ENCODE results near the gene SLC24A4.
A peak's percentile ranks its signal among the peaks of the same experiment; 100 is the strongest.

SLC24A4 gene

DNA sequence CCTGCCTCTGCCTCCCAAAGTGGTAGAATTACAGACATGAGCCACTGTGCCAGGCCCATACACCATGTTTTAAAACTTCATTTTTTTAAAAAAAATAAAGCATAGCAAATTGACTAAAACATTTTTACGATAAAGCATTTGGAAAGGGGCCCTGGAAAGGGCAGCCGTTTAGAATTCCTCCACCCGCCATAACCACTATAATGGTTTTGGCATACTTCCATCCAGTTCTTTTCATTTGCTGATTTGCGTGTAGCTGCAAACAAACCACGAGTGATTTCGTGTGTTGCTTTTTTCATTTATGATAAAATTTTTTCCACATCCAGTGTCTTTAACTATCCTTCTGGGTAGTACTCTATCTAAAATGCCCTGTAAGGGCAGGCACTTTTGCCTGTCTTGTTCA is 98.8 kb downstream of the SLC24A4 start:
- H3K4me3 ChIP-seq (ENCODE audit: low read length) = no peak overlapping the region
- no peak for DNase-seq (ENCODE audit: low read depth, low spot score)

DNA sequence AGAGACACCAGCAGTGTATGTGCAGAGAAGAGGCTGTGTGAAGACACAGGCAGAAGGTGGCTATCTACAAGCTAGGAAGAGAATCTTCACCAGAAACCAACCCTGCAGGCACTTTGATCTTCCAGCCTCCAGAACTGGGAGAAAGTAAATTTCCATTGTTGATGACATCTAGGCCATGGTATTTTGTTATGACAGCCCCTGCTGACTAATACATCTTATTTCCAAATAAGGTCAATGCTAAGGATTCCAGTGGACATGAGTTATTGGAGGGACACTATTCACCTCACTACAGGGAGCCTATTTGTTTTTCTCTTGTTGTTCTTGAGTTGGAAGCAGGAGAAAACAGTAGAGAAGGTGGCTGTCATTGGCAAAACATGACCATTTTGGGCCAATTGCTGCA is 102.1 kb downstream of the SLC24A4 start:
- H3K4me3 ChIP-seq (ENCODE audit: low read length) = no peak overlapping the region
- no peak for DNase-seq (ENCODE audit: low read depth, low spot score)

GRCh38 chr14:92426237-92426636 is 103.3 kb downstream of the SLC24A4 start:
- H3K4me3 ChIP-seq (ENCODE audit: low read length) = no peak overlapping the region
- DNase-seq (ENCODE audit: low read depth, low spot score) = no peak

DNA sequence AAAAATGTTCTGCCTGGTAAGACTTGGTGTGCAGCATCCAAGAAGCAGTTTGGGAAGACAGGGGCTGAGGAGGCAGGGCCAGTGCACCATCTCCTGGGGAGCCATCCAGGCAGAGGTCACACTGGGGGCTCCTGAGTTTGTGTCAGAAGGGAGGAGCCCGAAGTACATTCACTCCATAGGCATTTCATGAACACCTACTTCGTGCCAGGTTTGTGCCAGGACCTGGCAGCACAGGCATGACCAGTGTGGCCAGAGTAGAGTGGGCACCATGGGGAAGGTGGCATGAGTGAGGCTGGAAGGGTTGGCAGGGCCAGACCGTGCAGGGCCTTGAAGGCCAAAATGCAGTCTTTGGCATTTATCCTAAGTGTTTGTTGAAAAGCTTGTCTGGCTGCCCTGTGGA is 104.1 kb downstream of the SLC24A4 start:
- no peak overlapping the region for H3K4me3 ChIP-seq (ENCODE audit: low read length)
- no peak for DNase-seq (ENCODE audit: low read depth, low spot score)

- no peak for DNase-seq (ENCODE audit: low read depth, low spot score)
- H3K4me3 ChIP-seq (ENCODE audit: low read length) = no peak overlapping the region
Observed at GRCh38 chr14:92430686-92431085, 107.7 kb downstream of the SLC24A4 start.

DNA sequence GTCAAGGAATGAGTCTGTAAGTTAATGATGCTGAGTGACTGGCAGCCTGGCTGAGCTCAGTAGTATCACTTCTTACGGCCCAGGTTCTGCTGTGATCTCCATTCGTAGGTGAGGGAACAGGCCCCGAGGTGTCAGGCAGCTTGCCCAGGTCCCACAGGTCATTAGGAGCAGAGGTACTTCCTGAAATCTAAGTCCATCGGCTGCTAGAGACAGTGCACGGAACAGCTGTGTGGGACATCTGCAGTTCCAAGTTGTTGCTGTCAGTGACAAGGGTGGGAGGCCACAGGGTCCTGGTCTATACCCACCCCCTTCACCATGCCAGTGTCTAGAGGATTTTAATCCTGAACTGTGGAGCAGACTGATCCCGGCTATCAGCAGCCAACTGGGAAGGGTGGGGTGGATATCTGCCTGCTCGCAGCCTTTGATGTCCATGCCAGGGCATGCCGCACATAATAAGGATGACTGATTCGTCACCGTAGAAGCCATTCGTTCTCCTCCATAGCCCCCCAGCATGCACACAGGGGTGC is 108.3 kb downstream of the SLC24A4 start:
- no peak for DNase-seq (ENCODE audit: low read depth, low spot score)
- H3K4me3 ChIP-seq (ENCODE audit: low read length) = no peak overlapping the region

- no peak for DNase-seq (ENCODE audit: low read depth, low spot score)
- no peak overlapping the region for H3K4me3 ChIP-seq (ENCODE audit: low read length)
Observed at GRCh38 chr14:92433407-92433806, 110.4 kb downstream of the SLC24A4 start.

- no peak overlapping the region for H3K4me3 ChIP-seq (ENCODE audit: low read length)
- no peak for DNase-seq (ENCODE audit: low read depth, low spot score)
Observed at GRCh38 chr14:92435154-92435553, 112.2 kb downstream of the SLC24A4 start.

DNA sequence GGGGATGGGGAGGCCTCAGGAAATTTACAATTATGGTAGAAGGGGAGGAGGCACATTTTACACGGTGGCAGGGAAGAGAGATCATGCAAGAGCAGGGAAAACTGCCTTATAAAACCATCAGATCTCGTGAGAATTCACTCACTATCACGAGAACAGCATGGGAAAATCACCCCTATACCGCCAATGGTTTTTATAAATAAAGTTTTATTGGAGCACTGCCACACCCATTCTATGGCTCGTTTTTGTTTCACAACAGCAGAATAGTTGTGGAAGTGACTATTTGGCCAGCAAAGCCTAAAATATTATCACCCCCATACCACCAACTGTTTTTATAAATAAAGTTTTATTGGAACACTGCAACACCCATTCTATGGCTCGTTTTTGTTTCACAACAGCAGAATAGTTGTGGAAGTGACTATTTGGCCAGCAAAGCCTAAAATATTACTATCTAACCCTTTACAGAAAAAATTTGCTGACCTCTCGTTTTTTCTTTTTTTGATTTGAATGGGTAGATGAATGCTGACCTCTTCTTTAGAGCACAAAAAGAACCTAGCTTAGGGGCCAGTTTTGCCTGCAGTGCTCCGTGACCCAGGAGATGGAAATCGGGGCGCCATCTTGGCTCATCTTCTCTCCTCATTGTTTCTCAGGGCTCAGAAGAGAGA is 113.3 kb downstream of the SLC24A4 start:
- no peak for DNase-seq (ENCODE audit: low read depth, low spot score)
- H3K4me3 ChIP-seq (ENCODE audit: low read length) = no peak overlapping the region

GRCh38 chr14:92437309-92437708 is 114.3 kb downstream of the SLC24A4 start:
- H3K4me3 ChIP-seq (ENCODE audit: low read length) = no peak overlapping the region
- no peak for DNase-seq (ENCODE audit: low read depth, low spot score)

DNA sequence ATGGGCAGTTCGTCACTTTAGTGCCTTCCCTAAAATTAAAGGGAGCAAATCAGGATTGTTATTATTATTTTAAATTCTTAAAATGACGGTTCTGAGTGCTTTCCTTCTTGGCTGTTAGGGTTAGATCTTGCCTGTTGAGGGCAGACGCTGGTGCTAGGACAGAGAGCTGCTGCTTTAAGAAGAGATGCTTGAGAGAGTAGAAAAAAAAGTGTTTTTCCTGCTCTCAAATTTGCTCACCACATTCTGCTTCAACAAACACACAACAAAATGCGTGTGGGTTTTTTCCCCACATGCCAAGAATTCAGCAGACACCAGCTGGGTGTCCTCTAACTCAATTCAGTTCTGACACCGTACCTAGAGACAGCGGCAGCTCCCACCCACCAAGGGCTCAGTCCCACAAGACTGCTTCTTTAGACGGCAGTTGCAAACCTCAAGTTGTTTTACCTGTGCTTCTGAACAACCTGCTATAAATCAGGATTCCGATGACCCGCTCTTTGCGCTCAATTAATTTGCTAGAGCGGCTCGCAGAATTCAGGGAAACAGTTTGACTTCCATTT is 114.8 kb downstream of the SLC24A4 start:
- H3K4me3 ChIP-seq (ENCODE audit: low read length) = no peak overlapping the region
- DNase-seq (ENCODE audit: low read depth, low spot score) = peak; percentile 73

GRCh38 chr14:92439537-92440344 is 116.8 kb downstream of the SLC24A4 start:
- no peak for DNase-seq (ENCODE audit: low read depth, low spot score)
- H3K4me3 ChIP-seq (ENCODE audit: low read length) = no peak overlapping the region

DNA sequence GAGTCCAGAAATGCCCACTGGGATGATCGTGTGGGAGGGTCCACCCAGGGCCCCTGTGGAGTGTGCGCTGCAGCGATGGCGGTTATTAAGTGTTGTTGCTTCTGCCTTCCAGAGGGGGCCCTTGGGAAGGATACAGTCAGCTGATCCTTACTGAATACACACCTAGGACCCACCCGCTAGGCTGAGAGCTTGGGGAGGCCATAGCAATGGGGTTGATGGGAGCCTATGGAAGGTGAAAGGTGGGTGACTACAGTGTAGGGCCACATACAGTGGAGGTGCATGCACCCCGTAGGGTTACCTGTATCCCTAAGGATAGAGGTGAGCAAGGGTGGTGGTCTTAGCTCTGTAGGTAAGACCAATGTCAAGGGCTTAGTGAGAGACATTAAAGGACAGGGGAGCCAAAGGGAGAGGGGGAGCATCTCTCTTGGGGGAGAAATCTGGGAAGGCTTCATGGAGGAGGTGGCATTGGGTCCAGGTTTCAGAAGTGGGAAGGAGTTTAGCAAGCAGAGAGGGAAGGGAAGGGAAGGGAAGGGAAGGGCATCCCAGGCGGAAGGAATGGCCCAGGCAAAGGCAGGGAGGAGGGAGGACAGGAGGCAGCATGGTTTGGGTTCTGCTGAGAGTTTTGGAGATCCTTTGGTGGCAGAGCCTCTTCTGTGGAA is 117.5 kb downstream of the SLC24A4 start:
- DNase-seq (ENCODE audit: low read depth, low spot score) = no peak
- no peak overlapping the region for H3K4me3 ChIP-seq (ENCODE audit: low read length)

GRCh38 chr14:92441751-92442504 is 119.0 kb downstream of the SLC24A4 start:
- no peak overlapping the region for H3K4me3 ChIP-seq (ENCODE audit: low read length)
- peak; percentile 28 for DNase-seq (ENCODE audit: low read depth, low spot score)

- no peak for DNase-seq (ENCODE audit: low read depth, low spot score)
Observed at GRCh38 chr14:92443167-92443566, 120.2 kb downstream of the SLC24A4 start.

GRCh38 chr14:92443741-92444140 is 120.8 kb downstream of the SLC24A4 start:
- no peak for DNase-seq (ENCODE audit: low read depth, low spot score)
- H3K4me3 ChIP-seq (ENCODE audit: low read length) = no peak overlapping the region

More at GRCh38 chr14:92443167-92443566, 120.2 kb downstream of the SLC24A4 start:
- no peak overlapping the region for H3K4me3 ChIP-seq (ENCODE audit: low read length)

GRCh38 chr14:92446771-92447170 is 123.8 kb downstream of the SLC24A4 start:
- no peak for DNase-seq (ENCODE audit: low read depth, low spot score)

DNA sequence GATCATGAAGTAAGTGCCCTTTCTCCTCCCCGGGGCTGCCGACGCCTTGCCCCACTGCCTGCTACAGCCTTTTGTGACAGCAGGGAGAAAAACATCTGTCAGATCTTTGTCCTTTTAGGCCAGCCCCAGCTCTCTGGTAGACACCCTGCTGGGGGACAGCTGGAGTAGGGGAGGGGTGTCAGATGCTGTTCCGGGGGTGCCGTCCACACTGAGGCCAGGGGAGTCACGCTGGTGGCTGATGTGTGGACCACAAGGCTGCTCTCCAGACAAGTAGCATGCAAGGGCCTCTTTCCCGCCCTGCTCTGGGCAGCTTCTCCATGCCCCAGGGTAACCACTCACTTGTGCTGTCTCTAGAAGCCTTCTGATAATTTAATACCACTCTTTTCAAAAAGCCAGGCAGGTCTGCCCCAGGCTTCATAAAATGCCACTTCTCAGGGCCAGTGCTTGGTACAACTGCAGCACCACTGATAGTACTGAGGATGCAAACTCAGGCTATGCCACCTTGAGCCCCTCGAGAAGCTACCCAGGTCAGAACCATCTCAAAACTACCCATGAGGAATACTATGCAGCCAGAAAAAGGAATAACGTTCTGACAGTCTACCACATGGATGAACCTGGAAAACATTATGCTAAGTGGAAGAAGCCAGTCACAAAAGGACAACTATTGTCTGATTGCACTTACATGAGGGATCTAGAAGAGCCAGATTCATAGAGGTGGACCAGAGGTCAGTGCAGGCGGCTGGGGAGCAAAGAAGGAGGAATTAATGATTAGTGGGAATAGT is 124.6 kb downstream of the SLC24A4 start:
- no peak for DNase-seq (ENCODE audit: low read depth, low spot score)
- no peak overlapping the region for H3K4me3 ChIP-seq (ENCODE audit: low read length)

More at GRCh38 chr14:92446771-92447170, 123.8 kb downstream of the SLC24A4 start:
- no peak overlapping the region for H3K4me3 ChIP-seq (ENCODE audit: low read length)

Measured in Jurkat, Clone E6-1 (cell line).